CD8-positive, alpha-beta memory T cell (primary cell): ENCODE measurements around the gene SCAF8. TPM values are rescaled to one million over a fixed set of nuclear protein-coding genes. Genes with fewer than 3 reads are reported as not detected.

Experiments
- CTCF ChIA-PET: fragments of 350-600 bp; sonication (Branson Sonifier 250); formaldehyde crosslinking; loops from one replicate; lab custom pipeline; 2021; ENCODE audit warnings: antibody characterized with exemption; lab: Charles Lee
- POLR2A ChIA-PET: fragments of 350-600 bp; sonication (Branson Sonifier 250); formaldehyde crosslinking; loops from one replicate; lab custom pipeline; 2021; ENCODE audit warnings: antibody characterized with exemption; lab: Charles Lee
- DNase-seq, 5 donors: peaks; one replicate each; pipeline versions ENCODE4 v3.0.0 to v3.0.0-alpha.2; 2020 to 2022; ENCODE audit warnings: mixed read lengths in 1 of 5
- H3K27ac ChIP-seq: one replicate; pipeline ENCODE4 v1.7.0; 2013; ENCODE audit warnings: low read depth, mild to moderate bottlenecking, low read length, moderate library complexity
- H3K27me3 ChIP-seq: 2 replicates; pipeline ENCODE4 v1.7.0; 2013; ENCODE audit warnings: low read length, mild to moderate bottlenecking; ENCODE audit not compliant: insufficient read depth, poor library complexity, severe bottlenecking
- H3K36me3 ChIP-seq: 2 replicates; pipeline ENCODE4 v1.7.0; 2013; ENCODE audit warnings: mild to moderate bottlenecking, low read length, moderate library complexity; ENCODE audit not compliant: insufficient read depth
- H3K4me1 ChIP-seq: 2 replicates; pipeline ENCODE4 v1.7.0; 2013; ENCODE audit warnings: mild to moderate bottlenecking, low read length, moderate library complexity; ENCODE audit not compliant: insufficient read depth
- H3K4me3 ChIP-seq: 2 replicates; pipeline ENCODE4 v1.7.0; 2013; ENCODE audit warnings: mild to moderate bottlenecking, low read length
- H3K9me3 ChIP-seq: 2 replicates; pipeline ENCODE4 v1.7.0; 2013; ENCODE audit warnings: mild to moderate bottlenecking, low read length
- H3K27ac Mint-ChIP-seq, 8 donors: one replicate each; pipeline ENCODE4 v1.8.0; 2020 to 2021; ENCODE audit warnings: mixed read lengths in 8 of 8, mild to moderate bottlenecking in 6 of 8, inconsistent platforms in 3 of 8, moderate library complexity in 3 of 8
- H3K27me3 Mint-ChIP-seq, 2 donors: one replicate each; pipeline ENCODE4 v1.8.0; 2020 to 2021; ENCODE audit warnings: mixed read lengths in 2 of 2, mild to moderate bottlenecking in 1 of 2, moderate library complexity in 1 of 2
- H3K36me3 Mint-ChIP-seq, 3 donors: one replicate each; pipeline ENCODE4 v1.8.0; 2020 to 2021; ENCODE audit warnings: mixed read lengths in 3 of 3, inconsistent platforms in 1 of 3, mild to moderate bottlenecking in 1 of 3
- H3K4me1 Mint-ChIP-seq, 3 donors: one replicate each; pipeline ENCODE4 v1.8.0; 2020 to 2021; ENCODE audit warnings: mixed read lengths in 3 of 3, inconsistent platforms in 1 of 3, mild to moderate bottlenecking in 1 of 3
- H3K4me3 Mint-ChIP-seq, 7 donors: one replicate each; pipeline ENCODE4 v1.8.0; 2020 to 2021; ENCODE audit warnings: mixed read lengths in 7 of 7, mild to moderate bottlenecking in 6 of 7, moderate library complexity in 4 of 7, inconsistent platforms in 2 of 7
- H3K9me3 Mint-ChIP-seq, 5 donors: one replicate each; pipeline ENCODE4 v1.8.0; 2020 to 2022; ENCODE audit warnings: mixed read lengths in 5 of 5, mild to moderate bottlenecking in 3 of 5, moderate library complexity in 2 of 5, inconsistent platforms in 1 of 5
- polyA plus RNA-seq: library from polyadenylated mRNA; unstranded; fragments of 300-500 nt; fragmentation: Illumina TruSeq; gene quantifications from one replicate; pipeline ENCODE4 v1.2.3, GENCODE V29; 2021
- total RNA-seq, 2 experiments: library from RNA; stranded (reverse); gene quantifications; one replicate each; pipeline ENCODE4 v1.2.3, GENCODE V29; 2021

SCAF8 gene
- total and polyA plus RNA-seq, 3 experiments from 2014 or later: 16.2 to 39.8 (median 37.1) TPM

- no peak for DNase-seq
- H3K9me3 ChIP-seq: no peaks in the 10 kb centered on the region
- POLR2A ChIA-PET: no interaction called here
- Mint-ChIP-seq H3K4me1 (peaks cover 76 to 86% (median 85%) of the 10 kb centered on the region in 3 donors), H3K36me3 (peaks cover 0 to 20% (median 0%) of the 10 kb centered on the region in 3 donors), H3K27me3 (no peaks in the 10 kb centered on the region), H3K9me3 (no peaks in the 10 kb centered on the region), H3K27ac (peak overlapping the region in 3 of 8 donors; percentile 33 to 61 (median 51)), H3K4me3 (no peak overlapping the region)
- H3K27ac ChIP-seq: no peak overlapping the region
- H3K4me3 ChIP-seq: no peak overlapping the region
- H3K36me3 ChIP-seq: no peaks in the 10 kb centered on the region
- H3K4me1 ChIP-seq: peaks cover 53% of the 10 kb centered on the region
- CTCF ChIA-PET: no interaction called here
- H3K27me3 ChIP-seq: no peaks in the 10 kb centered on the region
Observed at GRCh38 chr6:154752022-154752421, 18.8 kb downstream of the SCAF8 start.

- Mint-ChIP-seq H3K9me3 (no peaks in the 10 kb centered on the region), H3K27me3 (no peaks in the 10 kb centered on the region), H3K27ac (peak overlapping the region in 4 of 8 donors; percentile 1 to 61 (median 26)), H3K4me3 (no peak overlapping the region), H3K4me1 (peaks cover 81 to 87% (median 86%) of the 10 kb centered on the region in 3 donors), H3K36me3 (peaks cover 0 to 36% (median 5%) of the 10 kb centered on the region in 3 donors)
- Histone ChIP-seq H3K9me3 (no peaks in the 10 kb centered on the region), H3K36me3 (no peaks in the 10 kb centered on the region), H3K4me1 (peaks cover 37% of the 10 kb centered on the region), H3K27ac (no peak overlapping the region), H3K27me3 (no peaks in the 10 kb centered on the region), H3K4me3 (no peak overlapping the region)
- CTCF ChIA-PET: interaction anchor here (1.5 kb wide), 1 partner anchor 27 kb away, joined by 3 read pairs; no protein-coding TSS in a partner anchor
- POLR2A ChIA-PET: no interaction called here
- DNase-seq: no peak
Observed at GRCh38 chr6:154754152-154754551, 20.9 kb downstream of the SCAF8 start.

- no peak overlapping the region for H3K27ac ChIP-seq
- Mint-ChIP-seq H3K27me3 (no peaks in the 10 kb centered on the region), H3K4me3 (peak overlapping the region in 3 of 7 donors; percentile 3 to 6 (median 5)), H3K9me3 (no peaks in the 10 kb centered on the region), H3K4me1 (peaks cover 58 to 74% (median 67%) of the 10 kb centered on the region in 3 donors), H3K36me3 (peaks cover 0 to 25% (median 5%) of the 10 kb centered on the region in 3 donors), H3K27ac (peak overlapping the region in 2 of 8 donors; percentile 26 to 47)
- DNase-seq: no peak
- H3K27me3 ChIP-seq: no peaks in the 10 kb centered on the region
- no peak overlapping the region for H3K4me3 ChIP-seq
- ChIA-PET POLR2A (interaction anchor here (0.6 kb wide), 1 partner anchor 9 kb away, joined by 7 read pairs; no protein-coding TSS in a partner anchor), CTCF (no interaction called here)
- H3K36me3 ChIP-seq: no peaks in the 10 kb centered on the region
- peaks cover 34% of the 10 kb centered on the region for H3K4me1 ChIP-seq
- H3K9me3 ChIP-seq: no peaks in the 10 kb centered on the region
Observed at GRCh38 chr6:154757352-154758050, 24.3 kb downstream of the SCAF8 start.

GRCh38 chr6:154758125-154758524 lies 24.9 kb downstream of the SCAF8 start:
- Histone ChIP-seq H3K36me3 (no peaks in the 10 kb centered on the region), H3K4me3 (no peak overlapping the region), H3K4me1 (peaks cover 40% of the 10 kb centered on the region), H3K27ac (no peak overlapping the region), H3K9me3 (no peaks in the 10 kb centered on the region), H3K27me3 (no peaks in the 10 kb centered on the region)
- no peak for DNase-seq
- H3K27ac Mint-ChIP-seq: peak overlapping the region in 2 of 8 donors; percentile 14 to 27
- peaks cover 0 to 25% (median 5%) of the 10 kb centered on the region in 3 donors for H3K36me3 Mint-ChIP-seq
- H3K4me1 Mint-ChIP-seq: peaks cover 61 to 77% (median 71%) of the 10 kb centered on the region in 3 donors
- POLR2A ChIA-PET: no interaction called here
- no peaks in the 10 kb centered on the region for H3K9me3 Mint-ChIP-seq
- H3K27me3 Mint-ChIP-seq: no peaks in the 10 kb centered on the region
- CTCF ChIA-PET: no interaction called here
- peak overlapping the region in 1 of 7 donors; percentile 5 for H3K4me3 Mint-ChIP-seq

GRCh38 chr6:154763650-154764049 lies 30.4 kb downstream of the SCAF8 start:
- no peaks in the 10 kb centered on the region for H3K27me3 ChIP-seq
- CTCF ChIA-PET: no interaction called here
- H3K9me3 ChIP-seq: no peaks in the 10 kb centered on the region
- peaks cover 0 to 16% (median 1%) of the 10 kb centered on the region in 3 donors for H3K36me3 Mint-ChIP-seq
- H3K4me1 ChIP-seq: peaks cover 64% of the 10 kb centered on the region
- peaks cover 69 to 85% (median 79%) of the 10 kb centered on the region in 3 donors for H3K4me1 Mint-ChIP-seq
- peak overlapping the region in 3 of 8 donors; percentile 9 to 72 (median 61) for H3K27ac Mint-ChIP-seq
- H3K27ac ChIP-seq: no peak overlapping the region
- POLR2A ChIA-PET: no interaction called here
- H3K36me3 ChIP-seq: no peaks in the 10 kb centered on the region
- no peaks in the 10 kb centered on the region for H3K9me3 Mint-ChIP-seq
- peak overlapping the region in 4 of 7 donors; percentile 13 to 75 (median 17) for H3K4me3 Mint-ChIP-seq
- no peak overlapping the region for H3K4me3 ChIP-seq
- H3K27me3 Mint-ChIP-seq: no peaks in the 10 kb centered on the region
- DNase-seq: no peak

- DNase-seq: no peak
- H3K9me3 Mint-ChIP-seq: no peaks in the 10 kb centered on the region
- H3K36me3 ChIP-seq: no peaks in the 10 kb centered on the region
- H3K27me3 ChIP-seq: no peaks in the 10 kb centered on the region
- H3K4me1 Mint-ChIP-seq: peaks cover 75 to 92% (median 86%) of the 10 kb centered on the region in 3 donors
- H3K27me3 Mint-ChIP-seq: no peaks in the 10 kb centered on the region
- H3K4me1 ChIP-seq: peaks cover 71% of the 10 kb centered on the region
- ChIA-PET CTCF (no interaction called here), POLR2A (no interaction called here)
- peaks cover 0 to 17% (median 0%) of the 10 kb centered on the region in 3 donors for H3K36me3 Mint-ChIP-seq
- no peaks in the 10 kb centered on the region for H3K9me3 ChIP-seq
- peak overlapping the region in 2 of 7 donors; percentile 25 for H3K4me3 Mint-ChIP-seq
- no peak overlapping the region for H3K4me3 ChIP-seq
- no peak overlapping the region for H3K27ac ChIP-seq
- H3K27ac Mint-ChIP-seq: no peak overlapping the region
Observed at GRCh38 chr6:154765273-154765672, 32.1 kb downstream of the SCAF8 start.

GRCh38 chr6:154766288-154766687 lies 33.1 kb downstream of the SCAF8 start:
- H3K36me3 ChIP-seq: no peaks in the 10 kb centered on the region
- H3K27ac ChIP-seq: no peak overlapping the region
- no peaks in the 10 kb centered on the region for H3K27me3 ChIP-seq
- H3K4me1 ChIP-seq: peaks cover 67% of the 10 kb centered on the region
- ChIA-PET POLR2A (interaction anchor here (0.7 kb wide), 1 partner anchor 9 kb away, joined by 7 read pairs; no protein-coding TSS in a partner anchor), CTCF (no interaction called here)
- Mint-ChIP-seq H3K4me1 (peaks cover 78 to 92% (median 88%) of the 10 kb centered on the region in 3 donors), H3K9me3 (no peaks in the 10 kb centered on the region), H3K4me3 (peak overlapping the region in 6 of 7 donors; percentile 6 to 85 (median 44)), H3K27me3 (no peaks in the 10 kb centered on the region), H3K36me3 (peaks cover 0 to 22% (median 1%) of the 10 kb centered on the region in 3 donors), H3K27ac (peak overlapping the region in 6 of 8 donors; percentile 0 to 82 (median 42))
- H3K9me3 ChIP-seq: no peaks in the 10 kb centered on the region
- no peak overlapping the region for H3K4me3 ChIP-seq
- DNase-seq: no peak
